NCI-H2107 treated with DMSO at 0.1 percent for 48 hours (cell line): ENCODE measurements around the gene MAD1L1.

Experiments
- DNase-seq: peaks from one replicate; lab custom pipeline; 2025; ENCODE audit not compliant: unreplicated experiment; lab: John Stamatoyannopoulos, UW

Gene MAD1L1

GRCh38 chr7:1813394-1814088, 419.2 kb downstream of the MAD1L1 start:
- no peak for DNase-seq

DNA sequence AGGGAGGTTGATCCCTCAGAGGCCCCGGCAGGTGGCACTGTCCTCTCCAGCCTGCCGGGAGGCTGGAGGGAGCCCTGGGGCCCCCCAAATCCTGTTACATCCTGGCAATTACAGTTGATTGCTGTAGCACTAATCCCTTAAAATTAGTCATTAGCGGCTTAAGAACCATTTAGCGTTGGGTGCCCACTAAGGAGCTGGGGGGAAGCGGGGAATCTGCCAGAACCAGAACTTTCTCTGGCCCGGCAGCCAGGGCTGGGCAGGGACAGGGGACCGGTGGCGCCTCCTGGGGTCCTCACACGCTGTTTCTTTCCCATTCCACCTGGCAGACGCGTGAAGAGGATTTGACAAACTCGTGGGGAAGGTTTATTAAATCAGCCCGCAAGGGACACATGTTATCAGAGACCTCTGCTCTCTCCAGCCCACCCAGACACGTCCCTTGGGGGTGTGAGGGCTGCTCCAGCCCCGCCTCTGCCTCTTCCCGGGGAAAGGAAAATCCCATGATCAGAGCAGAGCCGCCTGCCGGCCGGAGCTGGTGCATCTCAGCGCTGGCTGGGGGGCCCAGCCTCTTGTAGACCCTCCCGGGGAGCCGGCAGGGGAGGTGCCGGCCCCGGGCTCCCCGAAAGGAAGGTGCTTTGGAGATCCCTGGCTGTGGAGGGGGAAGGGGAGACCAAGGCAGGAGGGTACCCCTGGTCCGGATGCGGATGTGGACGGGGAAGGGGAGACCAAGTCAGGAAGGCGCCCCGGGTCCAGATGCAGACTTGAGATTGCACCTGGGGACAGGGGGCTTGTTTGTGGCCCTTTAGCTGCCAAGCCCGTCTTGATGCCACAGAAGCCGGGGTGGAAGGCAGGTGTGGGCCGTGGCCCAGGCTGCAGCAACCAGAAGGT, 420.0 kb downstream of the MAD1L1 start:
- no peak for DNase-seq

DNA sequence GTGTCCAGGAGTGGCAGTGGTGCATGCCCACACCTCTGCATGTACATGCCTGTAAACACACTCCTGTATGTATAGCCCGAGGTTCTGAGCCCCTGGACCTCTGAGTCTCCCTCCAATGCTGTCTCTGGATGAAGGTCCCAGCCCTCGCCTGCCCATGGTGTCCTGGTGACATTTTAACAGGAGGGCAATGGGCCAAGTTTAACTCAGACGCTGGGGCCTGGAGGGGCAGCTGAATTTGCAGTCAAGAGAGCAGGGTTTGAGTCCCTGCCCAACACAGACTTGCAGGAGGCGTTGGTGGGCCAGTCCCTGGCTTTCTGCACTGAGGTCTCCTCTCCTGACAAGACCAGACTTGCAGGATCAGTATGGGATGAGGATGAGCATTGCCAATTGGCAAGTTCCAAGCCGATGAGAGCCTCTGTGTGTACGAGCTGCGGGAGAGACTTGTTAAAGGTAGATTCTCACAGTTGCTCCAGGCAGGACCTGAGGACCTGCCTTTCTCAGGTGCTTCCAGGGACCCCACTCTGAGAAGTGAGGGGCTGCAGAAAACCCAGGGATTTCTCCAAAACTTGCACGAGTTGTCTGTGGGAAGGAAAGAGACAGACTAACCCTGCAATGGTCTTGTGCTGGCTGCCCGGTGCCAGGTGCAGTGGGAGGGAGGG, 420.8 kb downstream of the MAD1L1 start:
- no peak for DNase-seq

DNA sequence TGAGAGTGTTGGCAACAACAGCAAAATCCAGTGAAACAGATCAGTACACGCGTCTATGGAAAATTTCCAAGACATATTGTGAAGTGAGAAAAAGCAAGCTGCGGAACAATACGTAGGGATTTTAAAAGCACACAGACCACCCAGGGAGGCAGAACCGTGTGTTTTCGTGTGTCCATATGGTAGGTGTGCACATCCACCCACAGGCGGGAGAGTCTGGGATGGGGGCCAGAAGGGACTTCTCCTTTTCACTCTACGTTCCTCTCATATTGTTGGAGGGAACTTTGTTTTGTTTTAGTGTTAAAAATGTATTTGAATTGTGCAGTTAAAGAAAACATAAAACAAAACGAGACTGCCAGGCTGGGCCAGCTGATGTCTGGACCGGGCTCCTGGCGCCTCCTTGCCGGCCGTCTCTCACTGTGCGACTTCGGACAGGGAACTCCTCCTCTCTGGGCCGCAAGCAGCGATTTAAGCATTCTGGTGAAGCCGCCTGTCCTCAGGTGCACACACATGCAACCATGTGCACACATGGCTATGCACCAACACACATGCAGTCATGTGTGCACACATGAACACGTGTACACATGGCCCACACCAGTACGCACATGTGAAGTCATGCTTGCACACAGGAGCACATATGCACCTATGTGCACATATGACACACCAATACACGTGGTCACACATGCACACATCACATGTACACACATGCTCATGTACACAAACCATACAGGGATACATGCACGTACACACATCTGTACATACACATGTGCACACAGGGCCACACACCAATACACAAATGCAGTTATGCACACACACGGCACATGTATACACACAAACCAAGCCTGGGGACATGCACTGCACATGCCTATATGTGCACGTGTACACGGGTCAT, 421.5 kb downstream of the MAD1L1 start:
- no peak for DNase-seq

GRCh38 chr7:1810521-1810920, 422.2 kb downstream of the MAD1L1 start:
- DNase-seq = no peak

DNA sequence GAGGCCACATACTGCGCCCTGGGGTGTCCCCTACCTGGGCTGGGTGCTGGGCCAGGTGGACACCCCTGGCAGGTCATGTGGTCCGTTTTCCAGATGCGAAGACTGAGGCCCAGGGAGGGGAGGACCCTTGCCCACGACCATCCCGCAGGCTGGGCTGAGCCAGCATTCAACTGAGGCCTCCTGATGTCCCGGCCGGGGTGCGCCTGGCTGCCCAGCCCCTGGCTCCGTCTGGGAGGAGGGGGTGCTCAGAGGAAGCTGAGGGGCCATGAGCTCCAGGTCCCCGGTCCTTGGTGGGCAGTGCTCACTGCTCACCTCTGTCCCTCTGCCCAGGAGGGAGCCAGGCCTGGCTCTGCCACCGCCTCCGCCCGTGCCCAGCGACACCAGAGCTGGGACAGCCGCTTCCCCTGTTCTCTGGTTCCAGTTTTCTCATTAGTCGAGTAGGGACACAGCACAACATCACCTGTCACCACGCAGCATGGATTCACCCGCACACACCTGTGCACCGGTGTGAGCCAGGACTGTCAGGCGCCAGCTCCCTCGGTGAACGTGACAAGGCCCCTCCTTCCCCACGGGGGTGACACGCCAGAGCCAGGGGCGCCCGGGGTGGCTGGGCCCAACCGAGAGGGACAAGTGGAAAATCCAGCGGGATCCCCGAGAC, 423.0 kb downstream of the MAD1L1 start:
- no peak for DNase-seq

GRCh38 chr7:1809070-1809469, 423.7 kb downstream of the MAD1L1 start:
- no peak for DNase-seq

DNA sequence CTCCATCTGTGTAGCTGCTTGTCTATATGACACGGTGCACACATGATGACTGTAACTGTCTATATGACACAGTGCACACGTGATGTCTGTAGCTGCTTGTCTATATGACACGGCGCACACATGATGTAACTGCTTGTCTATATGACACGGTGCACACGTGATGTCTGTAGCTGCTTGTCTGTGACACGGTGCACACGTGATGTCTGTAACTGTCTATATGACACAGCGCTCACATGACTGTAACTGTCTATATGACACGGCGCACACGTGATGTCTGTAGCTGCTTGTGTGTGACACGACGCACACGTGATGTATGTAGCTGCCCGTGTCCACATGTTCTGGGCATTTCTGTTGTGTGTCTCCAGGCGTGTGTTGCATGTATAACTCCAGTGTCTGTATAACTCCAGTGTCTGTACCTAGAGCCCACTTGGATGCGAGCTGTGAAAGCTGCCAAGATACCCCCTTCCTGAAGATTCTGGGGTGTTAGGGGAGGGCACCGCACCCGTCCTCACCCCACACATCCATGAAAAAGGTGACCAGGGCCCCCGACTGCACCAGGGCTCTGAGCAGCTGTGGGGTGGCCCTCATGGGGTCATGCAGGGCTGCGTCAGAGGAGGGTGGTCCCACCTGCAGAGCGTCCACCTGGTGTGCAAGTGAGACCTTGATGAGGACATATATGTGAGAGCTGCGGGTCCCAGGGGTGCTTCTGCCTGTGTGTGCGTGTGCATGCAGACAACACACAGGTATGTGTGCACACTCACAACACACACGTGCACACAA, 424.7 kb downstream of the MAD1L1 start:
- DNase-seq = no peak

DNA sequence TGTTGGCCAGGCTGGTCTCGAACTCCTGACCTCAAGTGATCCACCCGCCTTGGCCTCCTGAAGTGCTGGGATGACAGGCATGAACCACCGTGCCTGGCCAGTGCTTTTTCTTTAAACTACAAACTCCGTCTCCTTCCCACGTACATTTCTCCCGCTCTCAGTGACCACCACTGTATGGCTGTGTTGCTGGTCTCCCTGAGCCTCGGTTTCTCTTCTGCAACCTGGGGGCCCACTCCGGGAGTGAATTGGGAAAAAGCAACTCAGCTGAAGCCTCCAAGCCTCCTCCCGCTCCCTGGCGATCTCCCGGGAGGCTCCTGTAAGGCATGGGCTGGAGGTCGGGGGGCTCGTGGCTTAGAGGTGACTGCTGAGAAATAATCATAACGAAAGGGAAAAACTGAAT, 426.4 kb downstream of the MAD1L1 start:
- DNase-seq = no peak

DNA sequence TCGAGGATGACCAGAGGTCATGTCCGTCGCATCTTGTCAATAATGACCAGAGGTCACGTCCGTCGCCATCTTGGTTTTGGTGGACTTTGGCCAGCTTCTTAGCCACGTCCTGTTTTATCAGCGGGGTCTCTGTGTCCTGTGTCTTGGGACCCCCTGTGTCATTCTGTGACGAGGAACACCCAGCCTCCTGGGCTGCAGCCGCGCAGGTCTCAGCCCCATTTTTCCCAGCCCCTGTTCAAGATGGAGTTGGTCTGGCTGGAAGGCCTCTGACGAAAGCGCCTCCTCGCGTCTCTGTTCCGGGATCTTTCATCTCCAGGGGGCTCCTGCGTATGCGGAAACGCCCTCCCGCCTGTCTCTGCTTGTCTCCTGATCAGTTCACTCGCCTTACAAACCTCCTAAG, 428.4 kb downstream of the MAD1L1 start:
- no peak for DNase-seq

GRCh38 chr7:1802899-1803298, 429.8 kb downstream of the MAD1L1 start:
- no peak for DNase-seq

DNA sequence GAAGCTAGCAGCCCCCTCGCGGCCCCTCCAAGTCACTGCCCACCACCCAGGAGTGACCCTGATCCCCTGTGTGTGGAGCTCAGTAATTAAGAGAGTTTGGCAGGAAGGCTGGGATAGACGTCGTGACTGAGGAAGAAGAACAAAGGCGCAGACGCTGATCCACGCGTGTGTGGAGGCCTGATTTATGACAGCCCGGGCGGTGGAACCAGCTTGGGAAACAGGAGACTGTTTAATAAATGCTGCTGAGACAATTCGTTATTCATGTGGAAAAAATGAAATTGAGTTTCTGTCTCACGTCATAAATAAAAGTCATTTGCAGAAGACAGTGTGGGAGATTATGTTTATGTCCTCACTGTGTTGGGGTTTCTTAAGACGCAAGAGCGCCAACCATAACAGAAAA, 431.8 kb downstream of the MAD1L1 start:
- DNase-seq = no peak

GRCh38 chr7:1798191-1798590, 434.6 kb downstream of the MAD1L1 start:
- DNase-seq = no peak

DNA sequence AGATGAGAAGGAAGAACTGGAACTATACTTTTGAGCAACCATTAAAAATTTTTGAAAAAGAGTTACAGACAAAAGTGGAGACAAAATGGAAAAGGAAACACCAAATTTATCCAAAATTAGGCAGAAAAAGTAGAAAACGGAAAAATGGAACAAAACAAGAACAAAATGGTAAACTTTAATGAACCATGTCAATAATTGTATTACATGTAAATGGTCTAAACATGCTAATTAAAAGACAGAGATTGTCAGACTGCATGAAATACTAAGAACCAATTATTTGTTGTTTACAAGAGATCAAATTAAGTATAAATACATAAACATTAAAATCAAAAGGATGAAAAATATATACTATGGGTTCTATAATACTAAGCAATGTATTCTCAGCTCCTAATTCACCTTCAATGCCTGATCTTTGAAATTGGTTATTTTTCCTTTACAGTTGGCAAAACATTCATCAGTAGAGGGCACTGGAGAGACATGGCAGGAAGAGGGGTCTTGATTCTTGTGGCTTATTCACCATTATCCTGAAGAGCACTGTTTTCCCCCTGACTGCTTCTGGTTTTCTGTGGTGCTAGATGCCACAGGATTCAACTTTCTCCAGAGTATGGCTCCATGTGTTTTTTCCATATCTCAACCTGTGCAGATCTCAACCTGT, 437.7 kb downstream of the MAD1L1 start:
- DNase-seq = no peak

DNA sequence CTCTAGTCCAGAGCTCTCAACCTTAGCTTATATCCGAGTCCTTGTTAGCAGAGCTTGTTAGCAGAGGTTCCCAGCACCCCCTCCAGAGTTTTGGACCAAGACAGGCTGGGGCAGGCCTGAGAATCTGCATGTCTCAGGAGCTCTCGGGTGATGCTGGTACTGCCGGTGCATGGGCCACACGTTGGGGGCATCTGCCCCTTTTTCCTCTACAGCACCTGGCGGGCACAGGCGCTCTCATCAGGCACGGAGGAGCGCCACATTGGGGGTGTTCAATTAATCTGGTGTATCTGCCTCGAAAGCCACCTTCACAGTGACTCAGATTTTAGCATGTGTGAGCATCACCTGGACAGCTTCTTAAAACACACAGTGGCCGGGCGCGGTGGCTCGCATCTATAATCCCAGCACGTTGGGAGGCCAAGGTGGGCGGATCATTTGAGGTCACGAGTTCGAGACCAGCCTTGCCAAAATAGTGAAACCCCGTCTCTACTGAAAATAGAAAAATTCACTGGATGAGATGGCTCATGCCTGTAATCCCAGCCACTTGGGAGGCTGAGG, 445.0 kb downstream of the MAD1L1 start:
- DNase-seq = no peak

GRCh38 chr7:1787241-1787640, 445.5 kb downstream of the MAD1L1 start:
- DNase-seq = no peak

DNA sequence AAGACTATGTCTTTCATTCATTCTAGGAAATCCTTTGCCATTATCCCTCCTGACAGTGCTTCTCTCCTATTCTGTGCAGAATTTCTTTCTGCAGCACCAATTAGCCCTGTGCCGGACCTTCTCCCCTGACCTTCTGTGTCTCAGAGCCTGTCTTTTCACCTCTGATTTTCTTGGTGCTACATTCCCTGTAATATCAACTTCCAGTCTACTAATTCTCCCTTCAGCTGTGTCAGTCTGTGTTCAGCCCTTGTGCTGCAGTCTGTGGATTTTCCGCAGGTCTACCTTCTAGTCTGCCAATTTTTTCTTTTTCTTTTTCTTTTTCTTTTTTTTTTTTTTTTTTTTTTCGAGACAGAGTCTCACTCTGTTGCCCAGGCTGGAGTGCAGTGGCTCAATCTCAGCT, 446.9 kb downstream of the MAD1L1 start:
- no peak for DNase-seq

DNA sequence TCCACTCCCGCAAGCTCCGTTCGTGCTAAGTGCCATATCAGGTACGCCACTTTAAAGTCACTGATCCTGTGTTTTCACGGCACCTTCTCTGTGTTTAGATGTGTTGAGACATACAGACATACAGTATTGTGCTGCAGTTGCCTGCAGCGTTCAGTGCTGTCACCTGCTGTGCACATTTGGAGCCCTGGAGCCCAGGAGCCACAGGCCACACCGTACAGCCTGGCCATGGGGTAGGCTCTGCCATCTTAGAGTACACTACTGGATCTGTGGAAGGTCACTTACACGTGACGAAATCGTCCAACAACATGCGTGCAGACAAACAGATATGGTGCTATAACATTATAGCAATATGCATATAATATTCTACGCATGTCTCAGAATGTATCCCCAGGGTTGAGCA, 451.4 kb downstream of the MAD1L1 start:
- DNase-seq = no peak

DNA sequence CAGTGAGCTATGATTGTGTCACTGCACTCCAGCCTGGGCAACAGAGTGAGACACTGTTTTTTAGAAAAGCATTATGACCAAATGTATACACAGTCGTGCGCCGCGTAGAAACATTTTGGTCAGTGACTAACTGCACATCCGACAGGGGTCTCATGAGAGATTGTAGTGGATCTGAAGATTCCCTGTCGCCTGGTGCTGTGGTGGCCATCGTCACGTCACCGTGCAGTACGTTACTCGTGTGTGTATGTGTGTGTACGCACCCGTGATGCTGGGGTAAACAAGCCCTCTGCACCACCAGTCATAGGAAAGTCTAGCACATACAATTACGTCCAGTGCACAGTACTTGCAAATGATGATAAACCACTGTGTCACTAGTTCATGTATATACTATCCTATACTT, 453.3 kb downstream of the MAD1L1 start:
- no peak for DNase-seq
